IPS-NIHi7 (cell line): ENCODE data around the gene ZNF619.
A peak's percentile ranks its signal among the peaks of the same experiment; 100 is the strongest.
"Not testable (repeated sequence)": the region's sequence is repeated elsewhere in the genome, so short reads cannot be mapped to it uniquely, and the experiment has no call there.

Experiments used
- DNase-seq: peaks from one replicate; pipeline ENCODE4 v3.0.0; 2012; ENCODE audit warnings: mixed read lengths; ENCODE audit errors: extremely low spot score

ZNF619 gene

DNA sequence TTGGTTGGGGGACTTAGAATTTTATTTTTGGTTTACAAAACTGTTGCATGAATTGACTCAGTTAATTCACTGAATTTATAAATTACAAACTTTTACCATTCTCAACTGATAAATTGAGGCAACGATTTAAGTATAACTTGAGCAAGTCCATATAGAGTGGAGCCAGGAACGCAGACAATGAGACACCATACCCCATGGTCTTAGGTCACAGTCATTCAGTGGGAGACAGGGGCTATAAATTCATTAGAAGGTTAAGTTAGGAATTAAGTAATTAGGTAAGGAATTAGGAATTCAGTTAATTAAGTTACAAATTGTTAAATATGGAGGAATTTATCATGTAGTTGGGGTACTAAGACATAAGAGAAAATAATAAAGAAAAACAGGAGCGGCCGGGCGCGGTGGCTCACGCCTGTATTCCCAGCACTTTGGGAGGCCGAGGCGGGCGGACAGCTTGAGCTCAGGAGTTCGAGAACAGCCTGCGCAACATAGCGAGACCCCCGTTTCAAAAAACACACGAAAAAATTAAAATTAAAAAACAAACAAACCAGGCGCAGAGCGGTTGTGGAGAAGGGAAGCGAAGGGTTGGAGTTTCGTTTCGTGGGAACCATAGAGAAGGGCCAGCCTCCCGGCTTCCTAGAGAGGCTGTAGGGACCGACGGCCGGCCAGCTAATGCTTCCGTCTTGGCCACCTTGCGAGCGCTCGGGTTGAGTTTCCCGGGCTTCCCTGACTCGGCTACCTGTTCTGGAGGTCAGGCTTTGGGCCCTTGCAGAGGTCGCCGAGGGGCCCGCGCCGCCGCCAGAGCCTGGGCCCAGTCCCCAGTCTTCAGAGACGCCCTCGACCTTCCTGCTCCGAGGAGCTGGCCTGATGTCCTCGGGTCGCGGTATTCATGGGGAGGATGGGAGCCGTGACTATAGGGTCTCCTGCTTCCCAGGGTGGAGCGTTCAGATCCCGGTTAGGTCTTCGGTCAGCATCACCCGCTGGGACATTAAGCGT lies at the start of gene ZNF619:
Gene ZNF619 (plus strand): TSS at position 645 of the 993 bp plus-strand sequence. CDS start 858 bp downstream, outside the sequence.
- DNase-seq, result peak; percentile 79

GRCh38 chr3:40432793-40433192 lies 44.1 kb upstream of the ZNF619 start:
- DNase-seq, result no peak

DNA sequence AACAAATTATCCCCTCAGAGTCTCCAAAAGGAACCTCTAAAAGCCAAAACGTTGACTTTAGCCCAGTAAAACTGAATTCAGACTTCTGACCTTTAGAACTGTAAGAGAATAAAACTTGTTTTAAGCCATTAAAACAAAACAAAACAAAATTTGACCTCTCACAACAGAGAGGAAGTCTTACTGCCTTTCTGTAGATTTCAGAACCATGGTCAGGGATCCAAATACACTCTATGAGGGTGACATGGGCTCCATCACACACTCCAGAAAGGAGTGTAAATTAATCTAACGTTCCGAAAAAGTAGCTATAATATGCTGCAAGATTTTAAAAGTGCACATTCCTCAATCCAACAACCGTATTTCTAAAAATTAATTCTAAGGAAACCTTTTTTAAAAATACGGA lies 39.0 kb upstream of the ZNF619 start:
- DNase-seq, result no peak

DNA sequence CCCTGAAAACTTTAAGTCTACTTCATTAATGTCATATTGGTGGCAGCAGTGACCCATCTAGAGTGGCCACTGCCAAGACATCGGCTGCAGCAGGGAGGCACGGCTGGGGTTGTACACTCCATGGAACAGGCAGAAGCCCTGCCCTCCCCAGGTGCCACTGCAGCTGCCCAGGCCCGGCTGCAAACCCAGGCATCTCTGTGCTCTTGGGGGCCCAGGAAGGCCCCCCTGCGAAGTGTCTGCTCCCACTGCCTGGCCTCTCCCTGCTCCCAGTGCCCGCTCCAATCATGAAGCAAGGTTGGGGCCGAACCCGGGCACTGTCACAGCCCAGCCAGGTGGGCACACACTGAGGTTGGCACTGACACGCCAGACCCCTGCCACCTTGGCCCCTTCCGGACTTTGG lies 31.9 kb upstream of the ZNF619 start:
- DNase-seq, result no peak

GRCh38 chr3:40445880-40446279 lies 31.0 kb upstream of the ZNF619 start:
- no peak for DNase-seq

- no peak for DNase-seq
These were observed 26.5 kb upstream of the ZNF619 start for GRCh38 chr3:40450438-40450837.

DNA sequence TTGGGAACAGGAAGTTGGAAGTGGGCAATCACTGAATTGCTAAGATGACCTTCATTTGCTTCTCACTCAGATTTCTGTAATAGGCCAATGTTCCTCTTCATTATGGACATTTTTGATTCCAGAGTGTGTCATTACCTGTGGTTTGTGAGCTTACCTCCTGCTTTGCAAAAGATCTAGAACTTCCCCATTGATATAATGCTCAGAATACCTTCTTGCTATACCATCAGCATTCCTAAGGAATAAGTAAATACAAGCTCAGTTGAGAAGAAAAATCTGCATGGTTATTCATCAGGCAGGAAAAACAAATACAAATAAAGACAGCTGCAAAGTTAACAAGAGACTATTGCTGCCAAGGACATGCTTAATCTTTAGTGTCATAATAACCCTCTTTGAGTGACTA lies 25.4 kb upstream of the ZNF619 start:
- no peak for DNase-seq

- no peak for DNase-seq
These were observed 24.9 kb upstream of the ZNF619 start for GRCh38 chr3:40452057-40452456.

GRCh38 chr3:40452562-40452875 lies 24.4 kb upstream of the ZNF619 start:
- no peak for DNase-seq

GRCh38 chr3:40452876-40453730 lies 23.8 kb upstream of the ZNF619 start:
- DNase-seq, result peak; percentile 99

DNA sequence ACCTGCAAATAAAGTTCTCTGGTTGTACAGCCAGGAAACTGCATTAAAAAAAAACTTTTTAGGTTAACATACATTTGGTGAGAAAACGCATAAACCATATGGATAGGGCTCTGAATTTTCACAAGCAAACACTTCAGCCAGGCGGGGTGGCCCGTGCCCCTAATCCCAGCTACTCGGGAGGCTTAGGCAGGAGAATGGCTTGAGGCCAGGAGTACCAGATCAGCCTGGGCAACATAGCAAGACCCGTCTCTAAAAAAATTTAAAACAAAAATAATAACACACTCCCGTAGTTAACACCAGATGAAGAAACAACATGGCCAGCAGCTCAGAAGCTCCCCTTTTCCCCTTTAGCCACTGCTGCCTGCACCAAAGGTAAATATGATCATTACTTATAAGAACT lies 23.0 kb upstream of the ZNF619 start:
- no peak for DNase-seq

DNA sequence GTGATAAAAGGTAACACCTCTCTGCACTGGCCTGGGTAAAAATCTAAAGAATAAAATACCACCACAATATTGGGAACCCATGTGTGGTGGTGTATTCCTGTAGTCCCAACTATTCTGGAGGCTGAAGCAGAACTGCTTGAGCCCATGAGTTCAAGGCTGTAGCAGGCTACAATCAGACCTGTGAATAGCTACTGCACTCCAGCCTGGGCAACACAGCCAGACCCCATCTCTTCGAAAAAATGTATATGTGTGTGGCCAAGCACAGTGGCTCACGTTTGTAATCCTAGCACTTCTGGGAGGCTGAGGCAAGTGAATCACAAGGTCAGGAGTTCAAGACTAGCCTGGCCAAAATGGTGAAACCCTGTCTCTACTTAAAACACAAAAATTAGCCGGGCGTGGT lies 21.6 kb upstream of the ZNF619 start:
- DNase-seq, result no peak

DNA sequence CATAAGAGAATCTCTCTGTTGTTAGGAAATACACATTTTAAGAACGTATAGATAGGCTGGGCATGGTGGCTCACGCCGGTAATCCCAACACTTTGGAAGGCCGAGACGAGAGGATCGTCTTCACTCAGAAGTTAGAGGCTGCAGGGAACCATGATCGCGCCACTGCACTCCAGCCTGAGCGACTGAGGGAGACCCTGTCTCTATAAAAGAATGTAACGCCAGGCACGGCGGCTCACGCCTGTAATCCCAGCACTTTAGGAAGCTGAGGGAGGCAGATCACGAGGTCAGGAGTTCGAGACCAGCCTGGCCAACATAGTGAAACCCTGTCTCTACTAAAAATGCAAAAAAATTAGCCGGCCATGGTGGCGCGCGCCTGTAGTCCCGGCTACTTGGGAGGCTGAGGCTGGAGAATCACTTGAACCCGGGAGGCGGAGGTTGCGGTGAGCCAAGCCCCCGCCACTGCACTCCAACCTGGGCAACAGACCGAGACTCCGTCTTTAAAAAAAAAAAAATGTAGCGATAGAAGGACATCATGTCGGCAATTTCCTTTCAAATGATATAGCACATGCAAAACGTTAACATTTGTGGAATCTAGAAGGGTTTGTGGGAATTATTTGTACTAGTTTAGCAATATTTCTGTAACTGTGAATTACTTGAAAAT lies 20.5 kb upstream of the ZNF619 start:
- no peak for DNase-seq

GRCh38 chr3:40456940-40457823 lies 19.7 kb upstream of the ZNF619 start, which contains the start of gene RPL14:
RPL14 (plus strand) TSS chr3:40457339; CDS start chr3:40457472, 133 bp downstream.
- DNase-seq, result peak; percentile 94

- DNase-seq, result no peak
These were observed 18.4 kb upstream of the ZNF619 start for GRCh38 chr3:40458473-40458872.

GRCh38 chr3:40460481-40460880 lies 16.4 kb upstream of the ZNF619 start:
- DNase-seq, result not testable (repeated sequence)

- DNase-seq, result no peak
These were observed 15.8 kb upstream of the ZNF619 start for GRCh38 chr3:40461161-40461560.

GRCh38 chr3:40462838-40463237 lies 14.1 kb upstream of the ZNF619 start:
- not testable (repeated sequence) for DNase-seq

- no peak for DNase-seq
These were observed 13.3 kb upstream of the ZNF619 start for GRCh38 chr3:40463579-40463978.

- no peak for DNase-seq
These were observed 12.4 kb upstream of the ZNF619 start for GRCh38 chr3:40464339-40465110.
